Fibroblast of lung (primary cell): ENCODE results near the gene OR2T6.
"Not testable (repeated sequence)": the region's sequence is repeated elsewhere in the genome, so short reads cannot be mapped to it uniquely, and the experiment has no call there.

Source experiments
- EZH2 ChIP-seq: IDR thresholded peaks from 2 replicates; pipeline ENCODE4 v1.5.1; 2012; ENCODE audit warnings: low read length, control low read depth, mild to moderate bottlenecking; ENCODE audit errors: missing control alignments
- TF ChIP-seq, protein P1 (sequence below), 2 donors: IDR thresholded peaks in 1 of 2; conservative IDR thresholded peaks in 1 of 2; 1 replicate in 1 of 2; 2 replicates in 1 of 2; pipeline ENCODE4 v1.5.1; 2011 to 2012; ENCODE audit warnings: low read length in 2 of 2, control low read depth in 1 of 2, inconsistent platforms in 1 of 2, low read depth in 1 of 2, mild to moderate bottlenecking in 1 of 2

DNA sequence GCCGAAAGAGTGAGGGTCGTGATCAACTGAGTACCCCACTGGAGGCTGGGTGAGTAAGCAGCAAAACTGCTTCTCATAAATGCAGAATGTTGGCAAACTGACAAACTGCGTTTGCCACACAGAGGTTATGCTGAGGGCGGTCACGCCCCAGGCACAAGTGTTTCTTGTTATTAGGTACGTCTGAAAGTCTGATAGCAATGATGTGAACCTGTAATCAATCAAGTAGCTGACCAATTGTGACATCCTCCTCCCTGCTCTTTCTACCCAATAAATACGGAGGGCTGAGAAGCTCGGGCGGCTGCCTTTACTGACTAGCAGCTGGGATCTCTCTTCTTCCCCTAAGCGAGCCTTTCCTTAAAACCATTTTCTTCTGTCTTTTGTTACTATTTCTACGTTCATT is 56.1 kb downstream of the OR2T6 start:
- TF ChIP-seq, protein P1, sequence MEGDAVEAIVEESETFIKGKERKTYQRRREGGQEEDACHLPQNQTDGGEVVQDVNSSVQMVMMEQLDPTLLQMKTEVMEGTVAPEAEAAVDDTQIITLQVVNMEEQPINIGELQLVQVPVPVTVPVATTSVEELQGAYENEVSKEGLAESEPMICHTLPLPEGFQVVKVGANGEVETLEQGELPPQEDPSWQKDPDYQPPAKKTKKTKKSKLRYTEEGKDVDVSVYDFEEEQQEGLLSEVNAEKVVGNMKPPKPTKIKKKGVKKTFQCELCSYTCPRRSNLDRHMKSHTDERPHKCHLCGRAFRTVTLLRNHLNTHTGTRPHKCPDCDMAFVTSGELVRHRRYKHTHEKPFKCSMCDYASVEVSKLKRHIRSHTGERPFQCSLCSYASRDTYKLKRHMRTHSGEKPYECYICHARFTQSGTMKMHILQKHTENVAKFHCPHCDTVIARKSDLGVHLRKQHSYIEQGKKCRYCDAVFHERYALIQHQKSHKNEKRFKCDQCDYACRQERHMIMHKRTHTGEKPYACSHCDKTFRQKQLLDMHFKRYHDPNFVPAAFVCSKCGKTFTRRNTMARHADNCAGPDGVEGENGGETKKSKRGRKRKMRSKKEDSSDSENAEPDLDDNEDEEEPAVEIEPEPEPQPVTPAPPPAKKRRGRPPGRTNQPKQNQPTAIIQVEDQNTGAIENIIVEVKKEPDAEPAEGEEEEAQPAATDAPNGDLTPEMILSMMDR (conservative IDR thresholded peaks at IDR 0.05 in 1 of 2, IDR thresholded peaks at IDR 0.05 in 1 of 2; ENCODE audit: low read depth in 1 of 2, low read length in 2 of 2), result not testable (repeated sequence)
- not testable (repeated sequence) for TF ChIP-seq EZH2
